ENCODE measurements around the gene TRPM5. TPM values are rescaled to one million over a fixed set of nuclear protein-coding genes. Genes with fewer than 3 reads are reported as not detected.

Gene TRPM5
- polyA plus RNA-seq, 3 donors from 2014 or later, result not detected

DNA sequence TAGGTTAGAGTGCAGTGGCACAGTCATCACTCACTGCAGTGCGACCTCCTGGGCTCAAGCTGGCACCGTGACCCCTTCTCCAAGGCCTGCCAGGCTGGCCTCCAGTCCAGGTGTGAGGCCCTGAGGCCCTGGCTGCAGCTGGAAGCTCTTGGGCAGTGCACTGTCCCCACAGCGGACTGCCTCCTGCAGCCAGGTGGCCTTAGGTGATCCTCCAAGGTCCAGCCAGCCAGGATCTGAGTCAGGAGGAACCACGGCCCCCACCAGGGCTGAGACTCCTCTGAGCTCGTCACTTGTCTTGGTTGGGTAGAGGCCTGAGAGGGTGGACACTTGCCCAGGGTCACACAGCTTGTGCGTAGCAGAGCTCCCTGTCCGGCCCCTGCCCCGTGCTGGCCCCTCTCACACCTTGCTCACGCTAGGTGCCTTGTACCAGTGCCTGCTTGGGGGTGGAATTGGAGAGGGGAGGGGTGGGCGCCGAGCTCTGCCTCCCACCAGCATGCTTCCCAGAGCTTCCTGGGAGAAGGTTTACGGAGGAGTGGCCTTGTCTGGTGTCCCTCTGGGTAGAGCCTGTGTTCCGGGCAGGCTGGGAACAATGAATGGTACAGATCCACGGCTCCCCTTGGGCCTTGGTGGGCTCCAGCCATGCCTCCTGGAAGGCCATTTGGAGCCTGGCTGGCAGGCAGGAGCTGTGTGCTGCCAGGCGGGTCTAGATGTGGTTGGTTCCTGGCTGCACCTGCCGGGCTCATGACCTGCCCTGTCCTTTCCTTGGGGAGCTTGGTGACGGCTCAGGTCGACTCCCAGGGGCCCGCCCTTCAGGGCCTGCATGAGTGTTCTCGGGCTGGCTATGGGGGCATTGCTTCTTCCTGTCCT lies 21.1 kb upstream of the TRPM5 start:
- DNase-seq, result no peak
- Mint-ChIP-seq H3K4me1 (peaks cover 15 to 31% of the 10 kb centered on the region in 2 donors), H3K27me3 (ENCODE audit: low read depth in 3 of 3) (peaks cover 10 to 20% (median 15%) of the 10 kb centered on the region in 3 donors), H3K9me3 (no peaks in the 10 kb centered on the region), H3K4me3 (no peak overlapping the region), H3K27ac (no peak overlapping the region), H3K36me3 (no peaks in the 10 kb centered on the region)

- no peaks in the 10 kb centered on the region for H3K9me3 Mint-ChIP-seq
- no peaks in the 10 kb centered on the region for H3K36me3 Mint-ChIP-seq
- no peak for DNase-seq
- peaks cover 15 to 31% of the 10 kb centered on the region in 2 donors for H3K4me1 Mint-ChIP-seq
- H3K4me3 Mint-ChIP-seq, result no peak overlapping the region
- H3K27ac Mint-ChIP-seq, result no peak overlapping the region
- H3K27me3 Mint-ChIP-seq (ENCODE audit: low read depth in 3 of 3), result peaks cover 6 to 20% (median 15%) of the 10 kb centered on the region in 3 donors
These were observed 20.3 kb upstream of the TRPM5 start for GRCh38 chr11:2464451-2465165.

DNA sequence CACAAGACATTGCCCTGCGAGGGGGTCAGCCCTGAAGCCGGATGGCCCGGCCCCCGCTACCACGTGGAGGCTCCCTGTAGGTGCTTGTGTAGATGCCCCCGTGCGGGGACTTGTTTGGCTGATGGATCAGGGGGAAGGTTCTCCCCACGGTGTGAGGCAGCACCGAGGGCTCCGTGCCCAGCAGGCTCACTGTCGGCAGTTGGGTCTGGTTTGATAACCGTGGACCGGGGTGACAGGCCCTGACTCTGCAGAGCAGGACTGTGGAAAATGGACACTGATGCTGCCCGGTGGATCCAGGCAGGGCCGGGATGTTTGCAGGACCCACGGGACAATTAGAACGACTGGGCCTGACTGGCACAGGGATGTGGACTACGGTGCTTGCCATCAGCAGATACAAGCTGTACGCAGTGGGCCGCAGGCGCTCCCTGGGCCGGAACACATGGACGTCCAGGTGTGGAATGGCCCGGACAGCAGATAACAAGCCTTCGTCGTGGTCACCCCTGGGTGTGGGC lies 19.5 kb upstream of the TRPM5 start:
- DNase-seq, result no peak
- Mint-ChIP-seq H3K36me3 (no peaks in the 10 kb centered on the region), H3K9me3 (no peaks in the 10 kb centered on the region), H3K4me3 (no peak overlapping the region), H3K4me1 (peaks cover 15 to 29% of the 10 kb centered on the region in 2 donors), H3K27ac (no peak overlapping the region), H3K27me3 (ENCODE audit: low read depth in 3 of 3) (peaks cover 9 to 16% (median 13%) of the 10 kb centered on the region in 3 donors)

DNA sequence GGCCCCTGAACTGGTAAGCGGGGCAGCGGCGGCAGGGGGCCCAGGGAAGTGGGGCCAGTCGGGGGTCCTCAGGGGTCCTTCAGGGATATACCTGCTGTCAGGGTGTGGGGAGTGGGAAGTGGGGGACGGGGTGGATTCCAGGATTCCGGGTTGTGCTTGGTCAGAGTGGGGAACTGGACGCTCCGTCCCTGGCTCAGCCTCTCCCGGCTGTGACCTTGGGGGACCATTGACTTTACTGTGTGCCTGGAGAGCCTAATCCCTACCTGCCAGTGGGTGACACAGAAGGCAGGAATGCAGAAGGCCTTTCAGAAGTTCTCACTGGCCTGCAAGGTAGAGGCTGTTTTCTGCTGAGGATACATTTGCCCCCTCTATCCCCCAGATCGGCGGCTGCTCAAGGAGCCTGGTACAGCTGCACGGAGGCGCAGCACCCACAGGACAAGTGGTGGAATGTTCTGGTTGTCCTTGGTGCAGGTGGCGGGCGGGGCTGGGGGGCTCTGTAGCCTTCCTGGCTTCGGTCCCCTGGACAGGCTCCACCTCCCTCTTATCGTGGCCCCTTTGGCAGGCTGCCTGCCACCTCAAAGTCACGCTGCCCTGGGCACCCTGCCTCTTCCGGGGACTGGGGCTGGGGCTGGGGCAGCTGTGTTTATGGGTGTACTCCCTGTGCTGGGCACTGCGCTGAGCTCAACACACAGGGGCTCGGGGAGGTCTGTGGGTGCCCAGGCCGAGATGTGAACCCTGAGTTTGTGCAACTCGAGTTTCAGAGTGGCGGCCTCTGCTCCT lies 18.9 kb upstream of the TRPM5 start:
- Mint-ChIP-seq H3K9me3 (no peaks in the 10 kb centered on the region), H3K4me1 (peaks cover 15 to 25% of the 10 kb centered on the region in 2 donors), H3K36me3 (no peaks in the 10 kb centered on the region), H3K27me3 (ENCODE audit: low read depth in 3 of 3) (peaks cover 10 to 14% (median 11%) of the 10 kb centered on the region in 3 donors), H3K4me3 (no peak overlapping the region), H3K27ac (no peak overlapping the region)
- peak in 1 of 3 donors; percentile 45 for DNase-seq

- peaks cover 9 to 16% (median 13%) of the 10 kb centered on the region in 3 donors for H3K27me3 Mint-ChIP-seq (ENCODE audit: low read depth in 3 of 3)
- H3K9me3 Mint-ChIP-seq, result no peaks in the 10 kb centered on the region
- H3K36me3 Mint-ChIP-seq, result no peaks in the 10 kb centered on the region
- no peak overlapping the region for H3K4me3 Mint-ChIP-seq
- peaks cover 11 to 21% of the 10 kb centered on the region in 2 donors for H3K4me1 Mint-ChIP-seq
- no peak for DNase-seq
- no peak overlapping the region for H3K27ac Mint-ChIP-seq
These were observed 18.2 kb upstream of the TRPM5 start for GRCh38 chr11:2462543-2462985.

GRCh38 chr11:2461956-2462542 lies 17.7 kb upstream of the TRPM5 start:
- Mint-ChIP-seq H3K4me1 (peaks cover 6 to 15% of the 10 kb centered on the region in 2 donors), H3K4me3 (no peak overlapping the region)

DNA sequence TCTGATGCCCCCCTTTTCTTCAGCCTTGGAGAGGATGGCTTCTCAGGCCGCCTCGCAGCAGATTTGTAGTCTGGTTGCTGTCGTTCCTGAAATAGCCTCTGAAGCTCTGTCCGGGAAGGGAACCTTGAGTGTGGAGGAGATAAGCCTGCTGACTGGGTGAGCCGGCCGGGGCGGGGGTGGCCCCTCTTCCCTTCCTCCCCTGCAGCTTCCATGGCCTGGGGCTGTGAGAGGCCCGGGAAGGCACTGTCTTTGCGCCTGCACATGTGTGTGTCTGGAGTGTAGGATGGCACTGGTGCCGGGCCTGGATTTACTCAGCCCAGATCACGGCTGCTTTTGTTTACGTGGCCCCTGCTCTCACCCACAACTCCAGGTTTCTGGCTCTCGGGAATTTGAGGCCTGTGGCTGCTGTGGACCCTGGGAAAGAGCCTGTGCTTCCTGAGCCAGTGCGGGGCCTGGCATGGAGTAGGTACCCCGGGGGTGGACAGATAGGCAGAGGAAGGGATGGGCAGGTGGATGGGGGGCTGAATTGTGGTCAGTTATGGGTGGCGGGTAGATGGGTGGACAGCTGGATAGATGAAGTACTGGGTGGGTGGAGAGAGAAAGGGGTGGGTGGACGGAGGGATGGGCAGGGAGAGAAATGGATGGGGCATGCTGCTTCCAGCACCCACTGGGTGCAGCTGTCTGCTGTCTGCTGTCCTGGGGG lies 17.1 kb upstream of the TRPM5 start:
- no peak for DNase-seq
- H3K9me3 Mint-ChIP-seq, result no peaks in the 10 kb centered on the region
- H3K27ac Mint-ChIP-seq, result no peak overlapping the region
- H3K36me3 Mint-ChIP-seq, result no peaks in the 10 kb centered on the region
- peaks cover 9 to 14% (median 10%) of the 10 kb centered on the region in 3 donors for H3K27me3 Mint-ChIP-seq (ENCODE audit: low read depth in 3 of 3)
- H3K4me1 Mint-ChIP-seq, result peaks cover 0 to 9% of the 10 kb centered on the region in 2 donors
- no peak overlapping the region for H3K4me3 Mint-ChIP-seq

More at GRCh38 chr11:2461956-2462542, 17.7 kb upstream of the TRPM5 start:
- no peaks in the 10 kb centered on the region for H3K9me3 Mint-ChIP-seq
- DNase-seq, result no peak
- H3K36me3 Mint-ChIP-seq, result no peaks in the 10 kb centered on the region
- no peak overlapping the region for H3K27ac Mint-ChIP-seq
- H3K27me3 Mint-ChIP-seq (ENCODE audit: low read depth in 3 of 3), result peaks cover 8 to 11% (median 9%) of the 10 kb centered on the region in 3 donors

DNA sequence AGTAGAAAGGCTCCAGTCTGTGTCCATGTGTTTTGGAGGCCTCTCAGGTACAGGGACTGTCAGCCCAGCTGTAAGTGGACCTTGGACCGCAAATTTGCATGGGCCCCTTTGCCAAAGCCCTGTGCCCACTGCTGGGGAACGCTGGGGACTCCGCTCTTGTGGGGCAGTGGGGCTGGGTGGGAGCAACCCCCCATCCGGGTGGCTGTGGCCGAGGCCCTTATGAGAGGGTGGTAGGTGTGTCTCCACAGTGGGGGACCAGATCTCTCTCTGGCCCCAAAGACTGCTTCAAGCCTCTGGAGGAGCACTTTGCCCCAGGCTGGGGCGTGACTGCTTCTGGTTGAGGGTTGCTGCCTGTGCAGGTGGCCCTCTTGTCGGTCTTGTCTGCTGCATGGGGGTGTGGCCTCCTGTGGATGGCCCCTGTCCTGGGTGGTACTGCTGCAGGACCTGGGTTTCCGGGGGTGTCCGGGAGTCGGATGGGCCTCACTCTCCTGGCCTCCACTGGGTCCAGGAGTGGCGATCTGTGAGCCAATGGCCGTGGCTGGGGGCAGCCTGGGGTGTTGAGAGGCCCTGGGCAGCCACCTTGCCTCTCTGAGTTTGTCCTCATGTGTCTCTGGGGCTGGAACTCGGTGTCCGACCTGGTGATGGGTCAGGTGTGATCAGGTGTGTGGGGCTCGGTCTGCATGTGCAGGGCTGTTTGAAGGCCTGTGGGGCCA lies 16.4 kb upstream of the TRPM5 start:
- Mint-ChIP-seq H3K9me3 (no peaks in the 10 kb centered on the region), H3K4me3 (no peak overlapping the region), H3K36me3 (no peaks in the 10 kb centered on the region), H3K4me1 (peaks cover 0 to 8% of the 10 kb centered on the region in 2 donors), H3K27ac (no peak overlapping the region), H3K27me3 (ENCODE audit: low read depth in 3 of 3) (peaks cover 10 to 14% (median 13%) of the 10 kb centered on the region in 3 donors)
- DNase-seq, result no peak

- Mint-ChIP-seq H3K9me3 (no peaks in the 10 kb centered on the region), H3K27ac (no peak overlapping the region), H3K36me3 (no peaks in the 10 kb centered on the region), H3K4me1 (peaks cover 0 to 8% of the 10 kb centered on the region in 2 donors), H3K4me3 (no peak overlapping the region), H3K27me3 (ENCODE audit: low read depth in 3 of 3) (peaks cover 10 to 14% (median 13%) of the 10 kb centered on the region in 3 donors)
- DNase-seq, result no peak
These were observed 15.7 kb upstream of the TRPM5 start for GRCh38 chr11:2459796-2460531.

DNA sequence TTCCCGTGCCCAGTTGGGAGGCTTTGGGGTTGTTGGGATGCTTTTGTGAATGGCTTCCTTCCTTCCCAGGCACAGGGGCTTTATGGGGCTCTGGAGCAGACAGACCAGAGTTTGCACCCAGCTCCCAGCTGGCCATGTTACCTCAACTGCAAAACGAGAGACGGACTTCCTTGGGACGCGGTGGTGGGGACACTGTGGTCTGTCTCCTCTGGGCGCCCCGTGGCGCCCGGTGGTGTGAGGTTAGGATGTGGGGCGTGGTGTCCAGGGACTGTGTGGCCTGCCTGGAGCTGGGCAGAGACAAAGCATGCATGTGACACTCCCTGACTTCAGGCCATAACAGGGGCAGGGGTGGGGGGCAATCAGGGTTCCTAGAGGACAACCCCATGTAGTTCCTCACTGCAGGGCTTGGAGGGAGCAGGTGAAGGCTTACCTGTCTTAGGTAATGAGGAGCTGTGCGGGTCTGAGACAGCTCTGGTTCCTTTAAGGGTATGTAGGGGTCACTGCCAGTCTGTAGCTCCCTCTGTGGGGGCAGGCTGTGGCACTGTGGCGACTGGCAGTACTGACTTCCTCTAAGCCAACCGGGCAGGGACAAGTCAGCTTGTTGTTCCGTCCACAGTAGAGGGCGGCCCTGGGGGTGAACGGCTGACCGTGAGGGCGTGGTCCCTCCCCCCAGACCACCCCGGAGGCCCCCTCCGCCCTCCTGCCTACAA lies 14.9 kb upstream of the TRPM5 start:
- Mint-ChIP-seq H3K4me1 (peaks cover 0 to 8% of the 10 kb centered on the region in 2 donors), H3K4me3 (no peak overlapping the region)

GRCh38 chr11:2458321-2458720 lies 14.0 kb upstream of the TRPM5 start:
- H3K4me1 Mint-ChIP-seq, result peaks cover 0 to 5% of the 10 kb centered on the region in 2 donors
- H3K27ac Mint-ChIP-seq, result no peak overlapping the region
- no peaks in the 10 kb centered on the region for H3K36me3 Mint-ChIP-seq
- H3K9me3 Mint-ChIP-seq, result no peaks in the 10 kb centered on the region
- H3K4me3 Mint-ChIP-seq, result peak overlapping the region in 1 of 5 donors; percentile 8
- peaks cover 11 to 17% (median 12%) of the 10 kb centered on the region in 3 donors for H3K27me3 Mint-ChIP-seq (ENCODE audit: low read depth in 3 of 3)
- DNase-seq, result no peak

More for the DNA sequence above, 14.9 kb upstream of the TRPM5 start:
- H3K9me3 Mint-ChIP-seq, result no peaks in the 10 kb centered on the region
- peaks cover 10 to 17% (median 15%) of the 10 kb centered on the region in 3 donors for H3K27me3 Mint-ChIP-seq (ENCODE audit: low read depth in 3 of 3)
- no peak for DNase-seq
- no peak overlapping the region for H3K27ac Mint-ChIP-seq
- H3K36me3 Mint-ChIP-seq, result no peaks in the 10 kb centered on the region

Data from immature natural killer cell (primary cell).